Esophagus squamous epithelium (tissue), 4 donors: ENCODE measurements around the gene TLK1.

Experiments used
- POLR2A ChIP-seq, 4 donors: fragments of 450-650 bp; IDR thresholded peaks; one replicate each; pipeline ENCODE4 v1.6.1; 2017; ENCODE audit warnings: antibody characterized with exemption in 4 of 4, mild to moderate bottlenecking in 4 of 4, moderate library complexity in 3 of 4
- TF ChIP-seq, protein P1 (sequence below), 6 experiments: fragments of 450-650 bp in 4 of 6; fragments of 200-600 bp in 2 of 6; sonication (generic) in 2 of 6; IDR thresholded peaks; one replicate each; pipeline ENCODE4 v1.5.1; 2016 to 2019; ENCODE audit warnings: antibody characterized with exemption in 6 of 6, mild to moderate bottlenecking in 4 of 6, moderate library complexity in 4 of 6

DNA sequence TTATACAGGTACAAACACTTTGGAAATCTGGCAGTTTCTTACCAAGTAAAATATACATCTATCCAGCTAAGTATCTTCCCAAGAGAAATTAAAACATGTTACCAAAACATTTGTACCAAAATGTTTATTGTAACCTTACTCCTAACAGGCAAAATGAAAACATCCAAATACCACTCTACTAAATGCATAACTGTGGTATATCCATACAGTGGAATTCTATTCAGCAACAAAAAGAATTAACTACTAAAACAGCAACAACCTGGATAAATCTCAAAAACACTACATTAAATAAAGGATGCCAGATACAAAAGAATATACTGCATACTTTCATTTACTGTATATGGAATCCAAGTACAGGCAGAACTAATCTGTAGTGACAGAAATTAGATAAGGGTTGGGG, 51.1 kb downstream of the TLK1 start:
- TF ChIP-seq, protein P1, sequence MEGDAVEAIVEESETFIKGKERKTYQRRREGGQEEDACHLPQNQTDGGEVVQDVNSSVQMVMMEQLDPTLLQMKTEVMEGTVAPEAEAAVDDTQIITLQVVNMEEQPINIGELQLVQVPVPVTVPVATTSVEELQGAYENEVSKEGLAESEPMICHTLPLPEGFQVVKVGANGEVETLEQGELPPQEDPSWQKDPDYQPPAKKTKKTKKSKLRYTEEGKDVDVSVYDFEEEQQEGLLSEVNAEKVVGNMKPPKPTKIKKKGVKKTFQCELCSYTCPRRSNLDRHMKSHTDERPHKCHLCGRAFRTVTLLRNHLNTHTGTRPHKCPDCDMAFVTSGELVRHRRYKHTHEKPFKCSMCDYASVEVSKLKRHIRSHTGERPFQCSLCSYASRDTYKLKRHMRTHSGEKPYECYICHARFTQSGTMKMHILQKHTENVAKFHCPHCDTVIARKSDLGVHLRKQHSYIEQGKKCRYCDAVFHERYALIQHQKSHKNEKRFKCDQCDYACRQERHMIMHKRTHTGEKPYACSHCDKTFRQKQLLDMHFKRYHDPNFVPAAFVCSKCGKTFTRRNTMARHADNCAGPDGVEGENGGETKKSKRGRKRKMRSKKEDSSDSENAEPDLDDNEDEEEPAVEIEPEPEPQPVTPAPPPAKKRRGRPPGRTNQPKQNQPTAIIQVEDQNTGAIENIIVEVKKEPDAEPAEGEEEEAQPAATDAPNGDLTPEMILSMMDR (IDR thresholded peaks at IDR 0.05): no peak
- no peak for TF ChIP-seq POLR2A (IDR thresholded peaks at IDR 0.05)
